GM19372 (cell line): ENCODE data around the gene NCOA7.
"Not testable (repeated sequence)": the region's sequence is repeated elsewhere in the genome, so short reads cannot be mapped to it uniquely, and the experiment has no call there.

Experiments used
- ATAC-seq: cut with Tn5 transposase; IDR thresholded peaks from one replicate; pipeline ENCODE4 v1.9.1; 2021; ENCODE audit warnings: mild to moderate bottlenecking, low read depth, moderate library complexity; ENCODE audit not compliant: unreplicated experiment

The NCOA7 gene

DNA sequence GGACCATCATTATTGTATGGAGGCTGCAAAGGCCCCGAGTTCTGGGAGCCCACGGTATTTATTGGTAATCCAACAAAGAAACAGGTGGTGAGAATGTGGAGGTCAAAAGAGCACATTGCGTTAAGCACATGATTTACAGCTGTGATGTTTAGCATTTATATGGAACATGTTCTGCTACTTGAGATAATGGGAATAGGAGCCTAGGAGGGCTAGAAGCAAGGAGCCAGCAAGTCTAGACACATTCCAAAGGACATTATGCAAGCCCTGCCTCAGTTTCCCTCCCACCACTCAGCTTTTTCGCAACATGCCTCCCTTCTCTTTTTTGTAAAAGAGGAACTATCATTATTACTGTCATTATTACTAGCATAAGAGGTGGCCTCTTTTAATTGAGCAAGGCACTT lies 120.3 kb downstream of the NCOA7 start:
- not testable (repeated sequence) for ATAC-seq

- ATAC-seq, result not testable (repeated sequence)
Measured at GRCh38 chr6:125912430-125912829, 121.7 kb downstream of the NCOA7 start.

- no peak for ATAC-seq
Measured at GRCh38 chr6:125913145-125913544, 122.4 kb downstream of the NCOA7 start.

GRCh38 chr6:125913864-125914351 lies 123.1 kb downstream of the NCOA7 start:
- no peak for ATAC-seq

GRCh38 chr6:125918230-125918629 lies 127.5 kb downstream of the NCOA7 start:
- ATAC-seq, result no peak

DNA sequence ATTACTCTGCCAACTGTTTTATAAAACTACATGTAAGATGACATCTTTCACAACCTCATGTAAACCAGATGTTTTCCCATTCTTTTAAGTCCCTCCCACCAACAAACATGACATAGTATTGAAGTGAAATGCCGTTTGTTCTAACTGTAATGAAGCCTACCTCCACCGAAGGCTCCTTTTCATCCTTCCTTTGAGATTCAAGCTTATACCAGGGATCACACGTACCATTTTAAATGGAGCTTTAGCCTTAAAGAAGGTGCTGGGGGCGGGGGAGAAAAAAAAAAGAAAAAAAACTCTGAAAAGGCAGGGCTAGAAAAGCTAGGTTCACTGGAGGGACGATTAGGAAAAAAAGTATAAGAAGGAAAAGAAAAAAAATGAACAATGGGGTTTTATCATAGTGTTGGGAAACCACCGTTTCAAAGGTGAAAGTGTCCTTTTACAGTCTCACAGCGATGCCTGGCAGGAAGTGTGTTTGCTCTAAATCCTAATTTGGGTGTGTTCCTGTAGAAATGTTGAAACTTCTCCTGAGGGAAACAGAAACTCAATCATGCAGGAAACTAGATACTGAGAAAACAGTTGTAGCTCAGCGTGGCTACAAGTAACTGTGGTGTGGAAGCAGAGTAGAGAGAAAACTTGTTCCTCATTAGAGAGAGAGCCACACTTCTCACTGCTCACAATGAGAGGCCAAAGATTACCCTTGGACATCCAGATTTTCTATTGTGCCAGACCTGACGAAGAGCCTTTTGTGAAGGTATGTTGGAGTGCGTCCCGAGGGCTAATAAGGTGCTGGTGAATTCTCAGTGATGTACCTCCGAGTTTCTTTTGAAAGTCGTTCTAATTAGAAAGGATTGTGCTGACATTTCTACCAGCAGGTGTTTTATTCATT lies 128.2 kb downstream of the NCOA7 start:
- peak; percentile 93 for ATAC-seq

- no peak for ATAC-seq
Measured at GRCh38 chr6:125919618-125920017, 128.9 kb downstream of the NCOA7 start.

DNA sequence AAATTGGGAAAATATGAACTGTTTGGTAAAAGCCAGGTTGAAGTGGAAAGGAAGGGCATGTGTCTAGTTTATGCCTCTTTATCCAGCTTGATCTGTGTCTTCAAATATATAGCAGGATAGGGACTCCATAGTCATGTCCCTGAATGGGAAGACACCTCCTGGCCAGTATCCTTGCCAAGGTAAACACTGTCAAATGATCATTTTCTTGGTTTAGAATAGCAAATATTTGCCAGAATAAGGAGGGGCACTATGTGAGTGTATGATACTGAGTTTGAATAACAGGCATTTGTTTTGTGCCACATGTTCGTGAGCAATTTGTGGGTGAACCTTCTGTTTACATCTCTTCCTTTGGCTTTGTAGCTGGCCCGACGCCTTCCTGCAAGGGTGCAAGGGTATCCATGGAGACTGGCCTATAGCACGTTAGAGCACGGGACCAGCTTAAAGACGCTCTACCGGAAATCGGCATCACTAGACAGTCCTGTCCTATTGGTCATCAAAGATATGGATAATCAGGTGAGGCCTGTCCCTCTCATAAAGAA lies 131.6 kb downstream of the NCOA7 start:
- no peak for ATAC-seq

- no peak for ATAC-seq
Measured at GRCh38 chr6:125923366-125923877, 132.7 kb downstream of the NCOA7 start.

DNA sequence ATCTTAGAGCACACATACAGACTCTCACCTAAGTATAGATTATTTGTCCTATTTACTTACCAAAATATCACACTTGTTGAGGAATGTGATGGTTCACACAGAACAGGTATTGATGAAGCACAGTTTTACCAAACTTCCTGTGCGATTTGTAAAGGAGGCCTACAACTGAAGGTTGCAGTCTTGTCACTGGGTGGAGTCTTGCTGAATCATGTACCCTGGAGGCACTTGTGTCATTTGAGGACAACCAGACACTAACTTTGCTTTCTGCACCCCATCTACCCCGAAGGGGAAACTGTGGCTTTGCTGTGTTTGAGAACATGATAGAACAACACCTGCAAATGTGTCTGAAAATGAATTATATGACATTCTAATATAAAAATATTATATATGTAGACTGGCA lies 133.4 kb downstream of the NCOA7 start:
- no peak for ATAC-seq

DNA sequence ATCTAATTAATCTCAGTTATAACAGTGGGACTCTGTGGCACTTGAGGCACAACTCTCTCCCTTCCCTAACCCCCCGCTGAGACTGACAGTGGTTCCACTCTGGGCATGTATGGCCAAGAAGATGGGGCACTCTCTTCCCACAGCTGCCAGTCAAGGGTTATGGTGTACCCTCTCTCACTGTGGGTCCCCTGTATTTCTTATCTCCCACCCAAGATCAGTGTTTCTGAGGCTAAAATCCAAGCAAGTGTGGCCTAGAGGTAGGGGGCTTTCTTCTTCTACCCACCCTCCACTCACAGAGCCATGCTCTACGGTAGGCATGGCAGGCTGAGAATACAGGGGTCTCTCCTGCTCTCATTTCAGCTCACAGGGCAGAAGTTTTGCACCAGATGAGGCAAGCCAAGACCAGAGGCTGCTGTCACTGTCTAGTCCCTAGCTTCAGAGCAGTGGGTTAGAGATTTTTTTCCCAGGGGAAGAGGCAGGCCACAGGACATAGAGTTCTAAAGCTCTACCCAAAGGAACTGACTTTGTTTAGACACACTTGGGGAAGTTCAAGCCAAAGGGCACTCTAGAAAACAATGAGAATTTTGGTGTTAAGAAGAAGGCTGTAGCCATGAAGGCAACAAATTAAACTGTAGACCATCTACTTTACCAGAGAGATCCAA lies 134.1 kb downstream of the NCOA7 start:
- ATAC-seq, result no peak

- ATAC-seq, result no peak
Measured at GRCh38 chr6:125926711-125927110, 136.0 kb downstream of the NCOA7 start.

- ATAC-seq, result no peak
Measured at GRCh38 chr6:125927761-125928160, 137.0 kb downstream of the NCOA7 start.

GRCh38 chr6:125930765-125931418 lies 140.1 kb downstream of the NCOA7 start:
- no peak for ATAC-seq

- ATAC-seq, result peak; percentile 73
Measured at GRCh38 chr6:125931733-125932450, 141.1 kb downstream of the NCOA7 start.

GRCh38 chr6:125932451-125932795 lies 141.7 kb downstream of the NCOA7 start:
- no peak for ATAC-seq

- not testable (repeated sequence) for ATAC-seq
Measured at GRCh38 chr6:125935520-125935919, 144.8 kb downstream of the NCOA7 start.

- ATAC-seq, result no peak
Measured at GRCh38 chr6:125939026-125939425, 148.3 kb downstream of the NCOA7 start.

- no peak for ATAC-seq
Measured at GRCh38 chr6:125939791-125940190, 149.0 kb downstream of the NCOA7 start.
